ENCODE data around the gene TMEM79. TPM values are rescaled to one million over a fixed set of nuclear protein-coding genes. Genes with fewer than 3 reads are reported as not detected.

Gene TMEM79
- 2.6 and 2.7 TPM in 2 replicates for total RNA-seq (2014; rRNA removed; shearing (Covaris generic))

- Histone ChIP-seq H3K27me3 (no peaks in the 10 kb centered on the region), H3K9me3 (replicated peaks) (no peaks in the 10 kb centered on the region), H3K36me3 (0 out of 2 replicates have a peak, but pooled peaks cover 2% of the 10 kb centered on the region), H3K4me1 (peaks cover 9% of the 10 kb centered on the region), H3K4me3 (peak within 1 kb of the TSS; percentile 91), H3K27ac (peak within 1 kb of the TSS; percentile 87; the same call in 1 of the 2 replicates)
- no peak for DNase-seq
Observed at GRCh38 chr1:156284112-156284511, at the start of gene TMEM79. TMEM79 (plus strand) TSS chr1:156284325; CDS start chr1:156285227, 902 bp downstream.

GRCh38 chr1:156236164-156236563, 48.0 kb upstream of the TMEM79 start:
- H3K4me3 ChIP-seq: no peak overlapping the region
- no peaks in the 10 kb centered on the region for H3K27me3 ChIP-seq
- H3K36me3 ChIP-seq: peaks cover 7% of the 10 kb centered on the region
- H3K9me3 ChIP-seq (replicated peaks): no peaks in the 10 kb centered on the region
- no peak for DNase-seq
- H3K4me1 ChIP-seq: peaks cover 2% of the 10 kb centered on the region; the same call in 1 of the 2 replicates
- H3K27ac ChIP-seq: no peak overlapping the region

- H3K36me3 ChIP-seq: peaks cover 7% of the 10 kb centered on the region
- no peaks in the 10 kb centered on the region for H3K9me3 ChIP-seq (replicated peaks)
- peaks cover 8% of the 10 kb centered on the region for H3K4me1 ChIP-seq
- H3K27ac ChIP-seq: no peak overlapping the region
- H3K4me3 ChIP-seq: no peak overlapping the region
- H3K27me3 ChIP-seq: no peaks in the 10 kb centered on the region
- DNase-seq: no peak
Observed at GRCh38 chr1:156238248-156238647, 45.9 kb upstream of the TMEM79 start.

- Histone ChIP-seq H3K36me3 (peaks cover 7% of the 10 kb centered on the region), H3K27ac (0 out of 2 replicates have a peak overlapping the region, but pooled peaks have one; percentile 1), H3K9me3 (replicated peaks) (no peaks in the 10 kb centered on the region), H3K27me3 (no peaks in the 10 kb centered on the region), H3K4me3 (no peak overlapping the region), H3K4me1 (peaks cover 8% of the 10 kb centered on the region)
- DNase-seq: peak; percentile 54 to 55
Observed at GRCh38 chr1:156241311-156241811, 42.8 kb upstream of the TMEM79 start.

GRCh38 chr1:156241926-156242325, 42.2 kb upstream of the TMEM79 start, which contains the start of gene BGLAP:
BGLAP (plus strand) TSS chr1:156242184; CDS start chr1:156242232, 48 bp downstream.
- Histone ChIP-seq H3K9me3 (replicated peaks) (no peaks in the 10 kb centered on the region), H3K4me1 (peaks cover 8% of the 10 kb centered on the region), H3K27ac (0 out of 2 replicates have a peak within 1 kb of the TSS, but pooled peaks have one; percentile 1), H3K36me3 (peaks cover 7% of the 10 kb centered on the region), H3K4me3 (no peak within 1 kb of the TSS), H3K27me3 (no peaks in the 10 kb centered on the region)
- DNase-seq: no peak

- no peak overlapping the region for H3K27ac ChIP-seq
- no peak for DNase-seq
- H3K4me1 ChIP-seq: peaks cover 8% of the 10 kb centered on the region
- peaks cover 7% of the 10 kb centered on the region for H3K36me3 ChIP-seq
- H3K27me3 ChIP-seq: no peaks in the 10 kb centered on the region
- no peak overlapping the region for H3K4me3 ChIP-seq
- H3K9me3 ChIP-seq (replicated peaks): no peaks in the 10 kb centered on the region
Observed at GRCh38 chr1:156242738-156243137, 41.4 kb upstream of the TMEM79 start.

GRCh38 chr1:156244126-156244525, 40.0 kb upstream of the TMEM79 start:
- Histone ChIP-seq H3K27ac (no peak overlapping the region), H3K9me3 (replicated peaks) (no peaks in the 10 kb centered on the region), H3K4me1 (peaks cover 8% of the 10 kb centered on the region), H3K4me3 (no peak overlapping the region), H3K36me3 (no peaks in the 10 kb centered on the region), H3K27me3 (no peaks in the 10 kb centered on the region)
- DNase-seq: no peak

GRCh38 chr1:156244712-156245111, 39.4 kb upstream of the TMEM79 start:
- Histone ChIP-seq H3K27ac (no peak overlapping the region), H3K4me3 (no peak overlapping the region), H3K4me1 (peaks cover 8% of the 10 kb centered on the region), H3K36me3 (no peaks in the 10 kb centered on the region), H3K27me3 (no peaks in the 10 kb centered on the region), H3K9me3 (replicated peaks) (no peaks in the 10 kb centered on the region)
- no peak for DNase-seq

GRCh38 chr1:156245451-156246232, 38.5 kb upstream of the TMEM79 start:
- H3K27ac ChIP-seq: no peak overlapping the region
- no peak for DNase-seq
- H3K4me3 ChIP-seq: no peak overlapping the region
- H3K36me3 ChIP-seq: peaks cover 3% of the 10 kb centered on the region; the same call in 1 of the 2 replicates
- H3K4me1 ChIP-seq: peaks cover 8% of the 10 kb centered on the region
- H3K27me3 ChIP-seq: no peaks in the 10 kb centered on the region
- no peaks in the 10 kb centered on the region for H3K9me3 ChIP-seq (replicated peaks)

- Histone ChIP-seq H3K36me3 (peaks cover 10% of the 10 kb centered on the region; the same call in 1 of the 2 replicates), H3K27ac (no peak overlapping the region), H3K9me3 (replicated peaks) (no peaks in the 10 kb centered on the region), H3K4me1 (peaks cover 4% of the 10 kb centered on the region), H3K4me3 (no peak overlapping the region), H3K27me3 (no peaks in the 10 kb centered on the region)
- no peak for DNase-seq
Observed at GRCh38 chr1:156246241-156246780, 37.8 kb upstream of the TMEM79 start.

GRCh38 chr1:156246781-156247459, 37.2 kb upstream of the TMEM79 start:
- DNase-seq: no peak

GRCh38 chr1:156247460-156248322, 36.4 kb upstream of the TMEM79 start, which contains the start of gene PAQR6:
PAQR6 (minus strand) TSS chr1:156248056; CDS start chr1:156246731, 1,325 bp downstream.
- no peaks in the 10 kb centered on the region for H3K4me1 ChIP-seq
- DNase-seq: no peak
- no peak within 1 kb of the TSS for H3K4me3 ChIP-seq
- H3K9me3 ChIP-seq (replicated peaks): no peaks in the 10 kb centered on the region
- H3K27ac ChIP-seq: no peak within 1 kb of the TSS
- H3K27me3 ChIP-seq: no peaks in the 10 kb centered on the region
- H3K36me3 ChIP-seq: peaks cover 22% of the 10 kb centered on the region

More at GRCh38 chr1:156246781-156247459, 37.2 kb upstream of the TMEM79 start:
- Histone ChIP-seq H3K9me3 (replicated peaks) (no peaks in the 10 kb centered on the region), H3K27ac (no peak overlapping the region), H3K36me3 (peaks cover 15% of the 10 kb centered on the region), H3K4me1 (peaks cover under 1% of the 10 kb centered on the region), H3K4me3 (no peak overlapping the region), H3K27me3 (no peaks in the 10 kb centered on the region)

- H3K9me3 ChIP-seq (replicated peaks): no peaks in the 10 kb centered on the region
- H3K36me3 ChIP-seq: peaks cover 29% of the 10 kb centered on the region
- DNase-seq: no peak
- H3K27me3 ChIP-seq: no peaks in the 10 kb centered on the region
- H3K27ac ChIP-seq: no peak overlapping the region
- H3K4me1 ChIP-seq: no peaks in the 10 kb centered on the region
- H3K4me3 ChIP-seq: no peak overlapping the region
Observed at GRCh38 chr1:156248323-156248683, 35.8 kb upstream of the TMEM79 start.

GRCh38 chr1:156249593-156249992, 34.5 kb upstream of the TMEM79 start:
- H3K4me1 ChIP-seq: no peaks in the 10 kb centered on the region
- no peak for DNase-seq
- H3K27ac ChIP-seq: no peak overlapping the region
- H3K27me3 ChIP-seq: no peaks in the 10 kb centered on the region
- H3K4me3 ChIP-seq: no peak overlapping the region
- no peaks in the 10 kb centered on the region for H3K9me3 ChIP-seq (replicated peaks)
- peaks cover 36% of the 10 kb centered on the region for H3K36me3 ChIP-seq

Measured in SJCRH30 (cell line).